HepG2 (cell line): ENCODE measurements around the gene ASPM. TPM values are rescaled to one million over a fixed set of nuclear protein-coding genes. Genes with fewer than 3 reads are reported as not detected.
A peak's percentile ranks its signal among the peaks of the same experiment; 100 is the strongest.

Source experiments
- CEBPB ChIP-seq: IDR thresholded peaks from 2 replicates; pipeline ENCODE4 v1.6.1; 2011; ENCODE audit warnings: low read depth, low read length, improper control_type of control experiment, borderline replicate concordance
- ETS1 ChIP-seq: sonication (generic); formaldehyde crosslinking; IDR thresholded peaks from 2 replicates; pipeline ENCODE4 v1.4.0; 2020; ENCODE audit warnings: missing genetic modification reagents
- GATA4 ChIP-seq: sonication (generic); IDR thresholded peaks from 2 replicates; pipeline ENCODE4 v1.6.1; 2016; ENCODE audit warnings: antibody characterized with exemption, low read depth, borderline replicate concordance
- HMG20A ChIP-seq: IDR thresholded peaks from 2 replicates; pipeline ENCODE4 v1.6.1; 2016; ENCODE audit warnings: borderline replicate concordance
- MLLT10 ChIP-seq: sonication (generic); formaldehyde crosslinking; IDR thresholded peaks from 2 replicates; pipeline ENCODE4 v1.4.0; 2020; ENCODE audit warnings: missing genetic modification reagents
- POGZ ChIP-seq: sonication (generic); formaldehyde crosslinking; IDR thresholded peaks from 2 replicates; pipeline ENCODE4 v1.4.0; 2020; ENCODE audit warnings: mild to moderate bottlenecking, missing genetic modification reagents
- RORA ChIP-seq: sonication (generic); formaldehyde crosslinking; IDR thresholded peaks from 2 replicates; pipeline ENCODE4 v1.5.0; 2020; ENCODE audit warnings: mild to moderate bottlenecking, missing genetic modification reagents, moderate library complexity
- SALL2 ChIP-seq: sonication (generic); formaldehyde crosslinking; IDR thresholded peaks from 2 replicates; pipeline ENCODE4 v1.8.1; 2023; ENCODE audit warnings: mild to moderate bottlenecking, missing genetic modification reagents, inconsistent platforms
- SMARCE1 ChIP-seq: fragments of 450-650 bp; IDR thresholded peaks from 2 replicates; pipeline ENCODE4 v1.6.1; 2017; ENCODE audit warnings: borderline replicate concordance
- TEAD2 ChIP-seq: sonication (generic); formaldehyde crosslinking; IDR thresholded peaks from 2 replicates; pipeline ENCODE4 v1.9.0; 2021; ENCODE audit warnings: missing genetic modification reagents
- TIGD3 ChIP-seq: sonication (generic); formaldehyde crosslinking; IDR thresholded peaks from 2 replicates; pipeline ENCODE4 v1.5.1; 2020; ENCODE audit warnings: mild to moderate bottlenecking, missing genetic modification reagents, borderline replicate concordance
- ZFP91 ChIP-seq: sonication (generic); formaldehyde crosslinking; IDR thresholded peaks from 2 replicates; pipeline ENCODE4 v1.9.0; 2022; ENCODE audit warnings: missing genetic modification reagents, mild to moderate bottlenecking, borderline replicate concordance
- ZNF275 ChIP-seq: sonication (generic); formaldehyde crosslinking; IDR thresholded peaks from 2 replicates; pipeline ENCODE4 v1.8.0; 2022; ENCODE audit warnings: missing genetic modification reagents, mild to moderate bottlenecking, inconsistent platforms, borderline replicate concordance
- ZNF280B ChIP-seq: sonication (generic); formaldehyde crosslinking; IDR thresholded peaks from 2 replicates; pipeline ENCODE4 v1.5.0; 2020; ENCODE audit warnings: missing genetic modification reagents, mild to moderate bottlenecking, borderline replicate concordance
- ZNF281 ChIP-seq: sonication (generic); formaldehyde crosslinking; IDR thresholded peaks from 2 replicates; pipeline ENCODE4 v1.4.0; 2020; ENCODE audit warnings: missing genetic modification reagents, borderline replicate concordance
- ZNF292 ChIP-seq: sonication (generic); formaldehyde crosslinking; IDR thresholded peaks from 2 replicates; pipeline ENCODE4 v1.8.1; 2022; ENCODE audit warnings: mild to moderate bottlenecking, low read depth, missing genetic modification reagents, borderline replicate concordance
- ZNF513 ChIP-seq: sonication (generic); formaldehyde crosslinking; conservative IDR thresholded peaks from 2 replicates; pipeline ENCODE4 v1.5.0; 2020; ENCODE audit warnings: missing genetic modification reagents
- ZNF567 ChIP-seq: sonication (generic); formaldehyde crosslinking; IDR thresholded peaks from 2 replicates; pipeline ENCODE4 v1.8.1; 2023; ENCODE audit warnings: mild to moderate bottlenecking, missing genetic modification reagents, borderline replicate concordance
- polyA plus RNA-seq, 8 experiments: library from polyadenylated mRNA; depleted of rRNA in 3 of 8; stranded (reverse) in 7 of 8; unstranded in 1 of 8; fragments of >200 nt; fragmentation: Illumina TruSeq in 4 of 8; extraction: Trizol in 4 of 8; gene quantifications; 2 replicates each; pipeline versions ENCODE4 v1.2.1 to v1.2.3, GENCODE V29; 2011 to 2016; ENCODE audit warnings: low read depth in 4 of 8, missing spikeins in 1 of 8, mixed read lengths in 1 of 8; ENCODE audit not compliant: insufficient read depth in 1 of 8
- total RNA-seq, 5 experiments: library from RNA; depleted of rRNA; stranded (reverse); fragments of >200 nt; fragmentation: Illumina TruSeq; extraction: Trizol; gene quantifications; 2 replicates each; pipeline ENCODE4 v1.2.3, GENCODE V29; 2016; ENCODE audit warnings: low read depth in 1 of 5

The ASPM gene
- total and polyA plus RNA-seq, 2 of the 13 experiments (the other 11 are each of a cell fraction or from before 2014, with no cell fraction given) = 7.7 to 29.1 TPM

GRCh38 chr1:197067457-197067818 lies 79.0 kb downstream of the ASPM start (continued):
- no peak for TF ChIP-seq ZNF281 (CRISPR knock-in tag)
- no peak for TF ChIP-seq SALL2
- TF ChIP-seq ZNF280B (CRISPR knock-in tag) = no peak
- TF ChIP-seq SMARCE1 = no peak
- TF ChIP-seq TIGD3 (CRISPR knock-in tag) = no peak
- peak; percentile 47; the same call in 1 of the 2 replicates for TF ChIP-seq HMG20A (CRISPR knock-in tag)
- TF ChIP-seq GATA4 = no peak
- no peak for TF ChIP-seq RORA (CRISPR knock-in tag)
- TF ChIP-seq MLLT10 = no peak
- TF ChIP-seq CEBPB = peak; percentile 41; the same call in 1 of the 2 replicates
- no peak for TF ChIP-seq ZNF567 (CRISPR knock-in tag)
- TF ChIP-seq ZNF275 (CRISPR knock-in tag) = no peak
- peak; percentile 25; the same call in 1 of the 2 replicates for TF ChIP-seq ZFP91 (CRISPR knock-in tag)
- TF ChIP-seq TEAD2 (CRISPR knock-in tag) = no peak
- TF ChIP-seq ETS1 = no peak
- no peak for TF ChIP-seq ZNF513 (CRISPR knock-in tag)
- no peak for TF ChIP-seq POGZ
- no peak for TF ChIP-seq ZNF292 (CRISPR knock-in tag)
